GM12878 (cell line): Measurements from ENCODE around the gene PCDHGB2. TPM values are rescaled to one million over a fixed set of nuclear protein-coding genes. Genes with fewer than 3 reads are reported as not detected.

ENCODE experiments used
- ATAC-seq: fragments of 200-7000 bp; cut with Tn5 transposase; 3 replicates; pipeline ENCODE4 v1.9.1; 2020; ENCODE audit warnings: mild to moderate bottlenecking, moderate library complexity
- BruUV-seq: library from RNA; stranded (reverse); fragments of 400-500 nt; replicated peaks from 2 replicates; lab custom pipeline; 2021; lab: Mats Ljungman, UMichigan
- CTCF ChIA-PET: fragments of 300-600 bp; sonication (Branson Sonifier 250); formaldehyde crosslinking; extraction: SDS; loops from one replicate; lab custom pipeline; 2021; ENCODE audit warnings: inconsistent platforms; lab: Yijun Ruan, JAX
- POLR2A ChIA-PET: fragments of 350-600 bp; formaldehyde crosslinking; extraction: SDS; loops from one replicate; lab custom pipeline; 2021; ENCODE audit warnings: inconsistent platforms; lab: Charles Lee
- RAD21 ChIA-PET: fragments of 300-600 bp; sonication (Branson Sonifier 250); formaldehyde crosslinking; loops from one replicate; lab custom pipeline; 2023; ENCODE audit warnings: antibody characterized with exemption; ENCODE audit not compliant: unreplicated experiment; lab: Charles Lee
- SMC1A ChIA-PET: fragments of 300-600 bp; sonication (Branson Sonifier 250); formaldehyde crosslinking; loops from one replicate; lab custom pipeline; 2023; ENCODE audit not compliant: unreplicated experiment, uncharacterized antibody; lab: Charles Lee
- DNase-seq: peaks from one replicate; pipeline ENCODE4 v3.0.0-alpha.2; 2011; ENCODE audit warnings: low read depth, low spot score
- FAIRE-seq: peaks from 3 replicates; lab custom pipeline; 2011; peaks lifted over from hg19 to GRCh38; lab: Jason Lieb, UNC
- H2AFZ ChIP-seq: 2 replicates; pipeline ENCODE4 v1.6.0; 2011; ENCODE audit warnings: low read depth, low read length, control low read depth; ENCODE audit not compliant: control insufficient read depth
- H3K27ac ChIP-seq: 2 replicates; pipeline ENCODE4 v1.5.1; 2011; ENCODE audit warnings: control low read depth; ENCODE audit not compliant: control insufficient read depth, insufficient read depth
- H3K27me3 ChIP-seq, 2 experiments: replicated peaks in 1 of 2; 2 replicates each; pipeline versions ENCODE4 v1.6.0 to v1.6.1; 2011; ENCODE audit warnings: low read length in 1 of 2; ENCODE audit not compliant: control insufficient read depth in 2 of 2, insufficient read depth in 2 of 2
- H3K36me3 ChIP-seq, 2 experiments: 2 replicates each; pipeline ENCODE4 v1.5.1; 2011; ENCODE audit warnings: low read length in 1 of 2; ENCODE audit not compliant: control insufficient read depth in 2 of 2, insufficient read depth in 2 of 2
- H3K4me1 ChIP-seq: 2 replicates; pipeline ENCODE4 v1.6.1; 2011; ENCODE audit warnings: mild to moderate bottlenecking, low read length, moderate library complexity, mixed read lengths; ENCODE audit not compliant: control insufficient read depth, insufficient read depth
- H3K4me2 ChIP-seq: 2 replicates; pipeline ENCODE4 v1.6.0; 2011; ENCODE audit warnings: control low read depth; ENCODE audit not compliant: control insufficient read depth, insufficient read depth
- H3K4me3 ChIP-seq: fragments of 200-600 bp; sonication (generic); 2 replicates; pipeline ENCODE4 v1.5.1; 2016
- H3K79me2 ChIP-seq: 2 replicates; pipeline ENCODE4 v1.6.0; 2011; ENCODE audit warnings: low read length; ENCODE audit not compliant: control insufficient read depth, insufficient read depth
- H3K9ac ChIP-seq: 2 replicates; pipeline ENCODE4 v1.8.0; 2011; ENCODE audit warnings: low read length, control low read depth, mixed read lengths; ENCODE audit not compliant: control insufficient read depth, insufficient read depth
- H3K9me3 ChIP-seq: replicated peaks from 3 replicates; pipeline ENCODE4 v1.5.1; 2011; ENCODE audit warnings: mild to moderate bottlenecking, low read length; ENCODE audit not compliant: control insufficient read depth, insufficient read depth
- H4K20me1 ChIP-seq: 2 replicates; pipeline ENCODE4 v1.6.0; 2011; ENCODE audit not compliant: control insufficient read depth, insufficient read depth
- BCL3 ChIP-seq: IDR thresholded peaks from 2 replicates; pipeline ENCODE4 v1.6.1; 2011; ENCODE audit warnings: borderline replicate concordance, low read depth, mild to moderate bottlenecking, moderate library complexity, low read length; ENCODE audit not compliant: insufficient read depth, poor library complexity, severe bottlenecking
- CREB1 ChIP-seq: IDR thresholded peaks from 2 replicates; pipeline ENCODE4 v1.6.1; 2012; ENCODE audit warnings: low read depth, mild to moderate bottlenecking, inconsistent platforms
- E2F4 ChIP-seq: IDR thresholded peaks from 2 replicates; pipeline ENCODE4 v1.6.1; 2012; ENCODE audit warnings: low read depth, low read length, improper control_type of control experiment
- EGR1 ChIP-seq, 2 experiments: IDR thresholded peaks; 1 replicate in 1 of 2; 2 replicates in 1 of 2; pipeline ENCODE4 v1.6.1; 2011 to 2012; ENCODE audit warnings: low read depth in 2 of 2, low read length in 2 of 2, borderline replicate concordance in 1 of 2, mild to moderate bottlenecking in 1 of 2, moderate library complexity in 1 of 2
- GATAD2B ChIP-seq: fragments of 450-650 bp; conservative IDR thresholded peaks from 2 replicates; pipeline ENCODE4 v1.6.1; 2017; ENCODE audit warnings: low read depth, mild to moderate bottlenecking, moderate library complexity
- IKZF1 ChIP-seq: fragments of 450-650 bp; conservative IDR thresholded peaks from 2 replicates; pipeline ENCODE4 v1.6.1; 2017; ENCODE audit warnings: antibody characterized with exemption, mild to moderate bottlenecking
- KAT2A ChIP-seq: conservative IDR thresholded peaks from 2 replicates; pipeline ENCODE4 v1.6.1; 2011; ENCODE audit warnings: low read depth, low read length; ENCODE audit not compliant: control insufficient read depth
- NR2C2 ChIP-seq: IDR thresholded peaks from 2 replicates; pipeline ENCODE4 v1.6.1; 2011; ENCODE audit warnings: borderline replicate concordance, low read depth; ENCODE audit not compliant: control insufficient read depth, insufficient read length
- NRF1 ChIP-seq: conservative IDR thresholded peaks from 2 replicates; pipeline ENCODE4 v1.6.1; 2011; ENCODE audit warnings: mild to moderate bottlenecking, low read depth, low read length, improper control_type of control experiment
- RB1 ChIP-seq: fragments of 450-650 bp; formaldehyde crosslinking; IDR thresholded peaks from 2 replicates; pipeline ENCODE4 v1.6.1; 2017; ENCODE audit warnings: mild to moderate bottlenecking, borderline replicate concordance
- SMAD5 ChIP-seq: IDR thresholded peaks from 2 replicates; pipeline ENCODE4 v1.6.1; 2016; ENCODE audit warnings: antibody characterized with exemption, low read depth
- USF1 ChIP-seq: IDR thresholded peaks from 2 replicates; pipeline ENCODE4 v1.6.1; 2011; ENCODE audit warnings: borderline replicate concordance, low read depth, mild to moderate bottlenecking, moderate library complexity, mixed read lengths, low read length; ENCODE audit not compliant: insufficient read depth; ENCODE audit errors: extremely low read length
- in situ Hi-C: fragments of 300-500 bp; cut with MboI; formaldehyde crosslinking; loops from 9 replicates; pipeline ENCODE4 v1.14.3; 2018; ENCODE audit warnings: mixed read lengths
- intact Hi-C: fragments of 100-400 bp; cut with micrococcal nuclease; formaldehyde crosslinking; loops from one replicate; pipeline ENCODE4 v1.14.2; 2022; ENCODE audit not compliant: unreplicated experiment
- polyA plus RNA-seq, 11 experiments: library from polyadenylated mRNA; depleted of rRNA in 4 of 11; unstranded in 6 of 11; stranded (reverse) in 5 of 11; fragments of >200 nt; fragmentation: Nextera tagmentation in 4 of 11; fragmentation: Illumina TruSeq in 1 of 11; extraction: Ambion mirVana in 4 of 11; extraction: Trizol in 1 of 11; gene quantifications; 1 replicate in 1 of 11; 2 replicates in 10 of 11; pipeline versions ENCODE4 v1.2.1 to v1.2.3, GENCODE V29; 2011 to 2016; ENCODE audit warnings: inconsistent platforms in 2 of 11, missing spikeins in 2 of 11, low read depth in 1 of 11
- total RNA-seq, 4 experiments: library from RNA; depleted of rRNA in 3 of 4; stranded (reverse); fragments of >200 nt in 3 of 4; fragmentation: Illumina TruSeq in 1 of 4; extraction: Trizol in 1 of 4; gene quantifications; 2 replicates each; pipeline versions ENCODE4 v1.2.1 to v1.2.3, GENCODE V29; 2013 to 2021

Gene PCDHGB2
- total and polyA plus RNA-seq, 10 of the 15 experiments (the other 5 are each of a cell fraction or from before 2014, with no cell fraction given): 0.06 to 0.38 (median 0.19) TPM; not detected in 2

- no TSS peak for BruUV-seq
- intact Hi-C loops: no loop called here
- Histone ChIP-seq H3K9ac (no peak overlapping the region), H2AFZ (no peak overlapping the region), H3K4me3 (no peak overlapping the region), H4K20me1 (no peaks in the 10 kb centered on the region), H3K4me2 (no peak overlapping the region), H3K36me3 (no peaks in the 10 kb centered on the region), H3K9me3 (peaks cover 15% of the 10 kb centered on the region; the same call in 2 of the 3 replicates), H3K79me2 (no peaks in the 10 kb centered on the region), H3K4me1 (no peaks in the 10 kb centered on the region), H3K27me3 (no peaks in the 10 kb centered on the region; a peak in 1 of 4 replicates), H3K27ac (no peak overlapping the region)
- SMC1A ChIA-PET: no interaction called here
- ATAC-seq (no peak), FAIRE-seq (no peak), DNase-seq (no peak)
- RAD21 ChIA-PET: no interaction called here
- in situ Hi-C loops: no loop called here
- CTCF ChIA-PET: no interaction called here
- no peak for TF ChIP-seq BCL3
- TF ChIP-seq E2F4: no peak
- no peak for TF ChIP-seq KAT2A
- TF ChIP-seq EGR1 (IDR thresholded peaks at IDR 0.05; ENCODE audit: borderline replicate concordance in 1 of 2, low read depth in 2 of 2, low read length in 2 of 2): no peak
- TF ChIP-seq RB1: no peak
- TF ChIP-seq USF1: no peak
- no peak for TF ChIP-seq NR2C2
- no peak for TF ChIP-seq SMAD5
- TF ChIP-seq GATAD2B: no peak
- no peak for TF ChIP-seq NRF1
- no peak for TF ChIP-seq CREB1
- TF ChIP-seq IKZF1: no peak
- POLR2A ChIA-PET: no interaction called here
These were observed 2.9 kb downstream of the PCDHGB2 start for GRCh38 chr5:141362719-141363118.
